Measurements from ENCODE around the gene SLC7A4.
"Not testable (repeated sequence)": the region's sequence is repeated elsewhere in the genome, so short reads cannot be mapped to it uniquely, and the experiment has no call there.

SLC7A4 gene

DNA sequence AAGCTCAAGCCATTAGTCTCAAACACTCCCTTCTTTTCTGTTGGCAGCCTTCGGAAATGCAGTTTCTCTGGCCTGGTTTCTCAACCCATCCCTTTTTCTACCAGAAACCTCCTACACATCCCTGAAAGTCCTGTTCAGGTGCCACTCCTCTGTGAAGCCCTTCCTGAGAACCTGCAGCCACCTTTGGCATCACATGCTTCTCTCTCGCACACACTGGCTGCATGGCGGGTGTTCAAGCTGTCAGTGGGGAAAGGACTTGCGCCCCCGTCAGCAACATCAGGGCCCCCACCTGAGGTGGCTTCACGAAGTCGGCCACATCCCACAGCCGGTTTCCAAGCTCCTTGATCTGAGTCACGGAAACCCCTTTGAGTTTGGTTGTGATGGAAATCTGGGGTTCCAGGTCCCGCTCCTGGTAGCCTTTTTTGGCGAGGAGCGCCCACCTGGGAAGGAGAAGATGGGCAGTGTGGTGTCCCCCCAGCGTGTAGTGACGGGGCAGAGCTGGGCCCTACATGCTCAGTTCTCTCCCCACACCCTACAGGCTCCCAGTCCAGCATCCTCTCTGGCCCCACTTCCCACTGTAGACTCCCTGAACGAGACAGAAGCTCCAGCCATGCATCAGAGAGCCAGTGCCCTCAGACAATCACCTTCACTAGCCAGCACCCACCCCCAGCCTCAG, 11.6 kb upstream of the SLC7A4 start:
- no peak for DNase-seq (ENCODE audit: low read depth in 4 of 4, low spot score in 1 of 4)

GRCh38 chr22:21042978-21043859, 10.9 kb upstream of the SLC7A4 start:
- no peak for DNase-seq (ENCODE audit: low read depth in 4 of 4, low spot score in 1 of 4)

- DNase-seq (ENCODE audit: low read depth in 4 of 4, low spot score in 1 of 4), result no peak
Measured at GRCh38 chr22:21041937-21042336, 9.6 kb upstream of the SLC7A4 start.

GRCh38 chr22:21039158-21039557, 6.8 kb upstream of the SLC7A4 start:
- not testable (repeated sequence) for DNase-seq (ENCODE audit: low read depth in 4 of 4, low spot score in 1 of 4)

- no peak for DNase-seq (ENCODE audit: low read depth in 4 of 4, low spot score in 1 of 4)
Measured at GRCh38 chr22:21038405-21038804, 6.0 kb upstream of the SLC7A4 start.

- DNase-seq (ENCODE audit: low read depth in 4 of 4, low spot score in 1 of 4), result no peak
Measured at GRCh38 chr22:21034989-21035388, 2.6 kb upstream of the SLC7A4 start.

DNA sequence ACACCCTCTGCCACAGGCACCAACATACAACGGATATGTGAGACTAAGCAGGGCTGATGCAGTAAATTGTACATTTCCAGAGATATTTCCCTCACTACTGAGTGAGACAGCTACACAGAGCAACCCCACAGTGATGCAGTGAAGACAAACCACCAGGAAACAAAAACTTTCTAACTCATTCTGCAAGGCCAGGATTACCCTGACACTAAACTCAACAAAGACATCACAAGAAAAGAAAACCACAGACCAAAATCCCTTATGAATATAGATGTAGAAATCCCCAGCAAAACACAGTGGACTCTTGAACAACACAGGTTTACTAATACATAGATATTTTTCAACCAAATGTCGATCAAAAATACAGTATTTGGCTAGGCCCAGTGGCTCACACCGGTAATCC, 1.5 kb upstream of the SLC7A4 start:
- DNase-seq (ENCODE audit: low read depth in 4 of 4, low spot score in 1 of 4), result no peak

DNA sequence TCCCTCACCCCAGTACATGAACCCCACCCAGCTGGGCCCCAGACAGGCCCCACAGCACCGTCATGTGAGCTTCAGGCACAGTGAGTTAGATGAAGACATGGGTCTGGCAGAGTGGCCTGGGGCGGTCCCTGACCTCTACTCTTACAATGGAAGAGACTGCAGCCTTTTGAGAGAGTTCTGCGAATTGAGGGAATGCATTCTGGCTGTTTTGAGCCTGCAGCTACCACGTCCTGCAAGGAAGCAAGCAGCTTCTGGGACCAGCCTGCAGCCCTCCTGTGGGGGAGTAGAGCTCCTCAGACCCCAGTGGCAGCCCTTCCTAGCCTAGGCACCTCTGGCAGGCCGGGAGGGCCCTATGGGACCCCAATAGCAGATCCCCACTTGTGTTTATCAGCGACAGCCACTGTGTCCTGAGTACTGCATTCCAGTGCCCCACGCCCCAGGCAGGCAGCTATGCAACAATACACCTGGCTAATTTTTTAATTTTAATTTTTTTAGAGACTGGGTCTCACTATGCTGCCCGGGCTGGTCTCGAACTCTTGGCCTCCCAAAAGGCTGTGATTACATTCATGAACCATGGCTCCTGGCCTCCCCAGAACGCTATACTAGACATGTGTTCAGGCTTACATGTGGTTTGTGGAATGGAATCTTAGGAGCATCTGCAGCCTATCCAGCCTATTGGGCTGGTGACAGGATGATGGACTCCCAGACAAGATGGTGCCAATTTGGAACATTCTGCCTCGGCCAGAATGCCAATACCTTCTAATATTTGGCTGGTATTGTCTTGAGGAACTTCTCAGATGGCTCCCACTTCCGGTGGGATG, 717 bp upstream of the SLC7A4 start:
- DNase-seq (ENCODE audit: low read depth in 4 of 4, low spot score in 1 of 4), result no peak

- DNase-seq (ENCODE audit: low read depth in 4 of 4, low spot score in 1 of 4), result no peak
Measured at GRCh38 chr22:21031545-21032036, 770 bp downstream of the SLC7A4 start.

GRCh38 chr22:21030621-21031544, 1.5 kb downstream of the SLC7A4 start:
- DNase-seq (ENCODE audit: low read depth in 4 of 4, low spot score in 1 of 4), result no peak

DNA sequence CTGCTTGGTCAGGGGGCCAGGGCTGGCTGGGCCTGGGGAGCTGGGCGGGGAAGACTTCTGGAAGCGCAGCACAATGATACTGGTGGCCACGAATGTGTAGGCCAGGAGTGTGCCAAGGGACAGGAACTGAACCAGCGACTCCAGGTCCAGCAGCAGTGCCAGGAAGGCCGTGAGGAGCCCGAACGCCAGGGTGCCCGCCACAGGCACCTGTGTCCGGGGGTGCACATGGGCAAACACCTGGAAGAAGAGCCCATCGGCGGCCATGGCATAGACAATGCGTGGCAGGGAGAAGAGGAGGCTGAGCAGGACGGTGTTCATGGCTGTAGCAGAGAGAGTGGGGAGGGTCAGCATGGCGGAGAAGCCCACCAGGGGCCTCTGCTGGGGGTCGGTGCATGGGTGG, 2.3 kb downstream of the SLC7A4 start:
- no peak for DNase-seq (ENCODE audit: low read depth in 4 of 4, low spot score in 1 of 4)

DNA sequence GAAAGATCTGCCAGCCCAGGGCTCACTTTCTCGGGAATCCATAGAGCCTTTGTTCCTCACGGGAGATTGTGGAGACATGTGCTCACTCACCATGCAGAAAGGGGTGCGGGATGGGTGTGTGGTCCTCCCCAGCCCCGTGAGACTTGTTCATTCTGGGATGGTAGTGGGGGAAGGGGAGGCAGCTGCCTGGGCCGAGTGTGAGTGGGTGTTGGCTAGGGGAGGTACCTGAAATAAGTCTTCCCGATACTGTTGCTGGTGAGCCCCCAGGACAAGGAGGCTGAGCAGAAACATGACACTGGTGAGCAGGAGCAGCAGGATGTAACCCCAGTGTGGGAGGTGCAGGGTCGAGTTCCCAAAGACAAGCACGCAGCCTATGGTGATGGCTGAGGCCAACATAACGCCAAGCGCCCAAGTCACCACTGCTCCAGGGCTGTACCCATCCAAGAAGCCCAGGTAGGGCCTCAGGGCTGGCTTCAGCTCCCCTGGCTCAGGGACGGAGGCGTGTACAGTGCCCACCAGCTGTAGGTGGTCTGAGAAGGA, 2.8 kb downstream of the SLC7A4 start:
- no peak for DNase-seq (ENCODE audit: low read depth in 4 of 4, low spot score in 1 of 4)

DNA sequence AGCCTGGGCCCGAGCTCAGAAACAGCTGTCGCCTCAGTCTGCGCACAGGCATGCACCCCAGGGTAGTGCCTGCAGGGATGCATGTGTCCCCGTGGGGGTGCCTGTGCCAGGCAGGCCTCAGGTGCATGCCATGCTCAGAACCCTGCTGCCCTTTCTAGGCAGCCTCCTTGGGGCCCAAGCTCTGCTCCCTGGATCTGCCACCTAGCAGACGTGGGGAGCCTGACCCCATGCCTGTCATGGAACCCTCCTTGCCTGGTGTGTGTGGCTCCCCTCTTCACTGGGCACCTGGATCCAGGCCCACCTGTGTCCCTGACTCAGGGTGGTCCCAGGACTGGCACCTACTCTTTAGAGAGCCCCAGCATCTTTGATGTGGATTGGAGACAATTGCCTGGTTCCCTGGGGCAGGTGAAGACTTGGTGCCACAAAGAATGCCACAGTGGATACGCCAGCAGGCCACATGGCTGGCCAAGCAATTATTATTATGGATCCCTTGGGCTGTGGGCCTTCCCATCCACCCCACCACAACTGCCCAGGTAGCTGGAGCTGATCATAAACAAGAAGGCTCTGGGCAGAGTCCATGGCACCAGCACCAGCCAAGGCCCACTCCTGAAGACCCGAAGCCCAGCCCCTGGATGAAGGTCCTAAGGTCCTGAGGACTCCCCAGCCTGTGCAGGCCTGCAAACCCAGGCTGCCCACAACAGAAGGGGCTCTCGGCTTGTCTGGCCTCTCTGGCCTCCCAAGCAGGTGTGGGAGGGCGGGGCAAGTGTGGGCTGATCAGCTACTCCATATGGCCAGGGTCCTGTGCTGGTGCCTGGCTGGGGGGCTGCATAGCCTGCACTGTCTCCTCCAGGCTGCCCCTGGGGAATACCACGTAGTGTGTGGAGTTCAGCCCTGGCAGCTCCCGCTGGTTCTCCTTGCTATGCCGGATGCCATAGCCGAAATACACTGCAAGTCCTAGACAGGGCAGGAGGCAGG, 3.8 kb downstream of the SLC7A4 start:
- DNase-seq (ENCODE audit: low read depth in 4 of 4, low spot score in 1 of 4), result no peak

- no peak for DNase-seq (ENCODE audit: low read depth in 4 of 4, low spot score in 1 of 4)
Measured at GRCh38 chr22:21026783-21027692, 5.3 kb downstream of the SLC7A4 start.

- DNase-seq (ENCODE audit: low read depth in 4 of 4, low spot score in 1 of 4), result no peak
Measured at GRCh38 chr22:21025763-21026755, 6.3 kb downstream of the SLC7A4 start.

- no peak for DNase-seq (ENCODE audit: low read depth in 4 of 4, low spot score in 1 of 4)
Measured at GRCh38 chr22:21025266-21025665, 7.1 kb downstream of the SLC7A4 start.
